ENCODE measurements around the gene ADSS2. TPM values are rescaled to one million over a fixed set of nuclear protein-coding genes. Genes with fewer than 3 reads are reported as not detected.
A peak's percentile ranks its signal among the peaks of the same experiment; 100 is the strongest.
"Not testable (repeated sequence)": the region's sequence is repeated elsewhere in the genome, so short reads cannot be mapped to it uniquely, and the experiment has no call there.

ADSS2 gene
- total RNA-seq = 50.7 to 52.6 TPM (median 52.4 TPM) in 3 replicates

DNA sequence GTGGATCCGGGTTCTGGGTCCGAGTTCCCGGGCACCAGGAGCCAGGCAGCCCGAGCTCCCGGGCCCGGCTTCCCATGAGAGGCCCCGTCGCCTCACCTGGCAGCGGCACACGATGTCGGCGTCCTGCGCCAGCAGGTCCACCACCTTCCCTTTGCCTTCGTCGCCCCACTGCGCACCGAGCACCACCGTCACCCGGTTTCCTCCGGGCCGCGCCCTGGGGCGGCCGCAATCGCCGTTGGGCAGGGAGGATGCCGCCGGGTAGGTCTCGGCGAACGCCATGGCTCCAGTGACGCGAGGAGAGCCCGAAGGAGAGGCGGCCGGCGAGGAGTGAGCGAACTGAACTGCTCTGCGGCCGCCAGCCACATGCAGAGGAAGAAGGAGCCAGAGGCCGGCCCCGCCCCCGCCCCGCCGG lies at the start of gene ADSS2:
Gene ADSS2 (minus strand): TSS at position 371 of the 412 bp plus-strand sequence. CDS start 92 bp downstream, at position 279.
- TF ChIP-seq, protein P1, sequence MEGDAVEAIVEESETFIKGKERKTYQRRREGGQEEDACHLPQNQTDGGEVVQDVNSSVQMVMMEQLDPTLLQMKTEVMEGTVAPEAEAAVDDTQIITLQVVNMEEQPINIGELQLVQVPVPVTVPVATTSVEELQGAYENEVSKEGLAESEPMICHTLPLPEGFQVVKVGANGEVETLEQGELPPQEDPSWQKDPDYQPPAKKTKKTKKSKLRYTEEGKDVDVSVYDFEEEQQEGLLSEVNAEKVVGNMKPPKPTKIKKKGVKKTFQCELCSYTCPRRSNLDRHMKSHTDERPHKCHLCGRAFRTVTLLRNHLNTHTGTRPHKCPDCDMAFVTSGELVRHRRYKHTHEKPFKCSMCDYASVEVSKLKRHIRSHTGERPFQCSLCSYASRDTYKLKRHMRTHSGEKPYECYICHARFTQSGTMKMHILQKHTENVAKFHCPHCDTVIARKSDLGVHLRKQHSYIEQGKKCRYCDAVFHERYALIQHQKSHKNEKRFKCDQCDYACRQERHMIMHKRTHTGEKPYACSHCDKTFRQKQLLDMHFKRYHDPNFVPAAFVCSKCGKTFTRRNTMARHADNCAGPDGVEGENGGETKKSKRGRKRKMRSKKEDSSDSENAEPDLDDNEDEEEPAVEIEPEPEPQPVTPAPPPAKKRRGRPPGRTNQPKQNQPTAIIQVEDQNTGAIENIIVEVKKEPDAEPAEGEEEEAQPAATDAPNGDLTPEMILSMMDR (IDR thresholded peaks at IDR 0.05; ENCODE audit: unreplicated experiment) = no peak
- Mint-ChIP-seq H3K27ac (peak within 1 kb of the TSS; percentile 92), H3K27me3 (ENCODE audit: low read depth) (no peaks in the 10 kb centered on the region), H3K36me3 (no peaks in the 10 kb centered on the region), H3K4me1 (peaks cover 64% of the 10 kb centered on the region), H3K9me3 (no peaks in the 10 kb centered on the region), H3K4me3 (peak within 1 kb of the TSS; percentile 81)
- no peak for DNase-seq (ENCODE audit: low spot score in 2 of 2, unreplicated experiment in 2 of 2)

DNA sequence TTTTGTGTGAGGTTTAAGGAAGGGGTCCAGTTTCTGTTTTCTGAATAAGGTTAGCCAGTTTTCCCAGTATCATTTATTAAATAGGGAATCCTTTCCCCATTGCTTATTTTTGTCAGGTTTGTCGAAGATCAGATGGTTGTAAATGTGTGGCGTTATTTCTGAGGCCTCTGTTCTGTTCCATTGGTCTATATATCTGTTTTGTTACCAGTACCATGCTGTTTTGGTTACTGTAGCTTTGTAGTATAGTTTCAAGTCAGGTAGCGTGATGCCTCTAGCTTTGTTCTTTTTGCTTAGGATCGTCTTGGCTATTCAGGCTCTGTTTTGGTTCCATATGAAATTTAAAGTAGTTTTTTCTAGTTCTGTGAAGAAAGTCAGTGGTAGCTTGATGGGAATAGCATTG lies 48.8 kb upstream of the ADSS2 start:
- H3K4me1 Mint-ChIP-seq = peaks cover 11% of the 10 kb centered on the region
- DNase-seq (ENCODE audit: low spot score in 2 of 2, unreplicated experiment in 2 of 2); H3K27ac Mint-ChIP-seq; H3K4me3 Mint-ChIP-seq; H3K27me3 Mint-ChIP-seq (ENCODE audit: low read depth): not testable (repeated sequence)
- H3K36me3 Mint-ChIP-seq = peaks cover 11% of the 10 kb centered on the region
- peaks cover 31% of the 10 kb centered on the region for H3K9me3 Mint-ChIP-seq

DNA sequence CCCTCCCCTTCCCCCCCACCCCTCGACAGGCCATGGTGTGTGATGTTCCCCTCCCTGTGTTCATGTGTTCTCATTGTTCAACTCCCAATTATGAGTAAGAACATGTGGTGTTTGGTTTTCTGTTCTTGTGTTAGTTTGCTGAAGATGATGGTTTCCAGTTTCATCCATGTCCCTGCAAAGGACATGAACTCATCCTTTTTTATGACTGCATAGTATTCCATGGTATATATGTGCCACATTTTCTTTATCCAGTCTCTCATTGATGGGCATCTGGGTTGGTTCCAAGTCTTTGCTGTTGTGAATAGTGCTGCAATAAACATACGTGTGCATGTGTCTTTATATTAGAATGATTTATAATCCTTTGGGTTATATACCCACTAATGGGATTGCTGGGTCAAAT lies 47.8 kb upstream of the ADSS2 start:
- DNase-seq (ENCODE audit: low spot score in 2 of 2, unreplicated experiment in 2 of 2); H3K4me3 Mint-ChIP-seq; H3K27me3 Mint-ChIP-seq (ENCODE audit: low read depth); H3K27ac Mint-ChIP-seq: not testable (repeated sequence)
- H3K36me3 Mint-ChIP-seq = peaks cover 11% of the 10 kb centered on the region
- H3K4me1 Mint-ChIP-seq = peaks cover 11% of the 10 kb centered on the region
- H3K9me3 Mint-ChIP-seq = peaks cover 31% of the 10 kb centered on the region

DNA sequence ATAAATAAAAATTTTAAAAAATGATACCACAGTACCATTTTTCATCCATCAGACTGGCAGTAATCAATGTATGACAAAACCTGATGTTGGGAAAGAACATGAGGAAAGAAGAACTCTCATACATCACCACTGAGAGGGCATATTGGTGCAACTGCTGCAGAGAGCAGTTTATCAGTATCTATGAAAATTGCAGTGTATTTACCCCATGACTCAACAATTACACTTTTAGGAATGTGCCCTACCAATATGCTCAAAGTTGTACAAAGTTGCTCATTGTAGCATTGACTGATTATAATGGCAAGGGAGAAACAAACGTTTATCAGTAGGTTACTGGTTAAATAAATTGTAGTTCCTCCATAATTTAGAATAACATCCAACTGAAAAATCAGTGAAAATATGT lies 46.1 kb upstream of the ADSS2 start:
- peaks cover 11% of the 10 kb centered on the region for H3K4me1 Mint-ChIP-seq
- H3K4me3 Mint-ChIP-seq = no peak overlapping the region
- TF ChIP-seq, protein P1 (IDR thresholded peaks at IDR 0.05; ENCODE audit: unreplicated experiment) = no peak
- no peak for DNase-seq (ENCODE audit: low spot score in 2 of 2, unreplicated experiment in 2 of 2)
- H3K36me3 Mint-ChIP-seq = peaks cover 11% of the 10 kb centered on the region
- H3K27ac Mint-ChIP-seq = no peak overlapping the region
- H3K27me3 Mint-ChIP-seq (ENCODE audit: low read depth) = no peaks in the 10 kb centered on the region
- peaks cover 25% of the 10 kb centered on the region for H3K9me3 Mint-ChIP-seq

DNA sequence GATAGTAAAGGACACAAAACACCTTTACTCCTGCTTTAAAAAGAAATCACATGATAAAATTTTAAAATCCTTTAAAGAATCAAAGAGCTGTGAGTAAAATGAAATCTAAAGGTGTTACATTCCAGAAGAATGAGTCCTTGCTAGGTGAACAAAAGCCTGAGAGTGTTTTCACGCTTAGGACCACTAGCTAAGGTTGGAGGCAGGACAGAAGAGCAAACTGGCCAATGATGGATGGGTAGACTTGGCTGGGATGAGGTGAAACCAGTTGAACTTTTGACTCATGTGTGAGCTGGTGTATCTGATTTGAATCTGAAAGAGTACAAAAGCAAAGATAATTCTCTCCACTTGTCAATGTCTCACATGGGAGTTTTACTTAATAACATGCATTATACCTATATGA lies 44.5 kb upstream of the ADSS2 start:
- Mint-ChIP-seq H3K4me1 (peaks cover 11% of the 10 kb centered on the region), H3K27me3 (ENCODE audit: low read depth) (no peaks in the 10 kb centered on the region), H3K27ac (no peak overlapping the region), H3K36me3 (peaks cover 11% of the 10 kb centered on the region), H3K4me3 (no peak overlapping the region), H3K9me3 (peaks cover 19% of the 10 kb centered on the region)
- TF ChIP-seq, protein P1 (IDR thresholded peaks at IDR 0.05; ENCODE audit: unreplicated experiment) = no peak
- no peak for DNase-seq (ENCODE audit: low spot score in 2 of 2, unreplicated experiment in 2 of 2)

DNA sequence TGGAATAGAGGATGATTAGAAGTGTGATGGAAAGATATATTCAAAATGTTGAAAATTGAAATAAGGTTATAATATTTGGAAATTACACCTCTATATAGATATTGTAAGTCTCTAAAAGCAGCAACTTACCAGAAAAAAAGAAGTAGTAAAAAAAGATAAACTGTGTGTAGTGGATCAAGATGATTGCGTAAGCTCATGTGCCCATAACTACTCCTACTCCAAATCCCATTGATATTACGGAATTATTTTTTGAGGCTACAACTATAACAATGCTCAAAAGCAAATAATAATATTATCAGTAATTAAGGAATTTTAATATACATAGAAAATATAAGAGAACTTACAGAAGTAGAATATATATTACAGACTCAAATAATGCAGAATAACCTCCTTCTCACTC lies 42.9 kb upstream of the ADSS2 start:
- TF ChIP-seq, protein P1 (IDR thresholded peaks at IDR 0.05; ENCODE audit: unreplicated experiment) = no peak
- peaks cover 5% of the 10 kb centered on the region for H3K9me3 Mint-ChIP-seq
- H3K4me3 Mint-ChIP-seq = no peak overlapping the region
- H3K27ac Mint-ChIP-seq = no peak overlapping the region
- no peaks in the 10 kb centered on the region for H3K27me3 Mint-ChIP-seq (ENCODE audit: low read depth)
- peaks cover 11% of the 10 kb centered on the region for H3K4me1 Mint-ChIP-seq
- no peaks in the 10 kb centered on the region for H3K36me3 Mint-ChIP-seq
- DNase-seq (ENCODE audit: low spot score in 2 of 2, unreplicated experiment in 2 of 2) = no peak

DNA sequence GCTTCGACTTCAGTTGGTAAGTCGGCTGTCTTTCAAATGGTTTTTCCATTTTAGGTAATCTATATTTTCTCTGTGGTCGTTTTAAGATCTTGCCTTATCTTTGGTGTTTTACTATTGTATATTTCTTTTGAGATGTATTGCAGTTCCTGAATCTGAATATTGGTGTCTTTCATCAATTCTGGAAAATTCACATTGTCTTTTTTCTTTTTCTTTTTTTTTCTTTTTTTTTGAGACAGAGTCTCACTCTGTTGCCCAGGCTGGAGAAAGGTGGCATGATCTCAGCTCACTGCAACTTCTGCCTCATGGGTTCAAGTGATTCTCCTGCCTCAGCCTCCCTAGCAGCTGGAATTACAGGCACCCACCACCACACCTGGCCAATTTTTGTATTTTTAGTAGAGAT lies 33.3 kb upstream of the ADSS2 start:
- H3K27me3 Mint-ChIP-seq (ENCODE audit: low read depth); H3K4me3 Mint-ChIP-seq; H3K9me3 Mint-ChIP-seq; H3K27ac Mint-ChIP-seq; DNase-seq (ENCODE audit: low spot score in 2 of 2, unreplicated experiment in 2 of 2); H3K36me3 Mint-ChIP-seq; H3K4me1 Mint-ChIP-seq: not testable (repeated sequence)
